DOHH2 (cell line): Measurements from ENCODE around the gene MUL1.

Experiments
- CTCF ChIP-seq: fragments of 200-600 bp; sonication (generic); IDR thresholded peaks from one replicate; pipeline ENCODE4 v1.5.1; 2014; ENCODE audit warnings: antibody characterized with exemption, mild to moderate bottlenecking, low read depth, low read length; ENCODE audit not compliant: poor library complexity, severe bottlenecking
- EZH2phosphoT487 ChIP-seq: fragments of 200-600 bp; sonication (generic); IDR thresholded peaks from 2 replicates; pipeline ENCODE4 v1.6.1; 2017; ENCODE audit warnings: borderline replicate concordance, mild to moderate bottlenecking, antibody characterized with exemption, low read length, moderate library complexity, mixed read lengths

GRCh38 chr1:20473894-20474293, 34.1 kb downstream of the MUL1 start:
- TF ChIP-seq CTCF (no peak), EZH2phosphoT487 (no peak)
